Testis (tissue), 3 donors: ENCODE measurements around the gene ZNF335. TPM values are rescaled to one million over a fixed set of nuclear protein-coding genes. Genes with fewer than 3 reads are reported as not detected.
"Not testable (repeated sequence)": the region's sequence is repeated elsewhere in the genome, so short reads cannot be mapped to it uniquely, and the experiment has no call there.

Experiments
- DNase-seq: peaks from one replicate; pipeline ENCODE4 v3.0.0-alpha.2; 2019
- H3K27ac ChIP-seq, 2 donors: fragments of 200-600 bp; sonication (generic); one replicate each; pipeline ENCODE4 v1.5.1; 2019
- H3K27me3 ChIP-seq: fragments of 200-600 bp; sonication (generic); one replicate; pipeline ENCODE4 v1.5.1; 2019
- H3K36me3 ChIP-seq: fragments of 200-600 bp; sonication (generic); one replicate; pipeline ENCODE4 v1.5.1; 2017; ENCODE audit warnings: low read depth; ENCODE audit errors: missing control alignments
- H3K4me1 ChIP-seq: fragments of 200-600 bp; sonication (generic); one replicate; pipeline ENCODE4 v1.5.1; 2019
- H3K4me3 ChIP-seq, 2 donors: fragments of 200-600 bp; sonication (generic); one replicate each; pipeline ENCODE4 v1.5.1; 2017 to 2019
- H3K9me3 ChIP-seq: fragments of 200-600 bp; sonication (generic); one replicate; pipeline ENCODE4 v1.5.1; 2017
- CTCF ChIP-seq, 3 experiments: fragments of 450-650 bp in 2 of 3; fragments of 200-600 bp in 1 of 3; sonication (generic) in 1 of 3; IDR thresholded peaks; one replicate each; pipeline ENCODE4 v1.5.1; 2016 to 2019; ENCODE audit warnings: antibody characterized with exemption in 3 of 3, mild to moderate bottlenecking in 2 of 3, moderate library complexity in 1 of 3
- POLR2A ChIP-seq: fragments of 450-650 bp; IDR thresholded peaks from one replicate; pipeline ENCODE4 v1.6.1; 2017; ENCODE audit warnings: antibody characterized with exemption, mild to moderate bottlenecking, moderate library complexity
- WGBS, 2 donors: methylation state at CpG; one replicate each; pipeline ENCODE4 v1.1.5; 2018; 5-methylcytosine and 5-hydroxymethylcytosine counted together
- intact Hi-C: fragments of 100-400 bp; cut with DNase I; formaldehyde crosslinking; loops from one replicate; pipeline ENCODE4 v1.15.1; 2023; ENCODE audit warnings: low total_unique reads
- polyA plus RNA-seq: library from polyadenylated mRNA; stranded (reverse); fragments of 350-450 nt; fragmentation: Illumina TruSeq; extraction: RNeasy Lipid Tissue Mini Kit (QIAGEN cat#74804); gene quantifications from one replicate; pipeline ENCODE4 v1.2.3, GENCODE V29; 2014; ENCODE audit warnings: low read depth, low replicate concordance; ENCODE audit not compliant: insufficient read depth
- total RNA-seq, 2 donors: library from RNA; depleted of rRNA; stranded (reverse); fragments of >200 nt; gene quantifications; one replicate each; pipeline ENCODE4 v1.2.3, GENCODE V29; 2016

ZNF335 gene
- total and polyA plus RNA-seq, 3 donors from 2014 or later = 25.3 to 53.5 (median 50.5) TPM

DNA sequence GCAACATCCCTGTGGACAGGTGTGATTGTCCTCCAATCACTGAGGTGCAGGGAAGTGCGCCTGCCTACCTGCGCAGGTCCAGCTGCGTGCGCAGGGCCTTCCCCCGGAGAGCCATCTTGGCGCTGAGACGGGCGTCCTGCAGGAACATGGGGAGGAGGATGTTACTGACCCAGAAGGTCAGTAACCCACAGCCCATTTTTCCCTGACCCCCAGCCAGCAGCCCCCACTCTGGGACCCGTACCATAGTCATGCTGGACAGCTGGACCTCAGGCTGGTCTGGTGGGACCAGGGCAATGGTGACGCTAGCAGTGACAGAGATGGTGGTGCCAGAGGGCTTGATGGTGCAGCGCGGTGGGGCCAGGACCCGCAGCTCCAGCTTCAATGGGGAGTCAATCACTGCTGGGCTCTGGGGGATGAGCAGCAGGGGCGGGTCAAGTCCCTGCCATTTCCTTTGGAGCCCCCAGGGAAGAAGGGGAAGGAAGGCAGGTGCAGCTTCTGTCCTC, 69.8 kb downstream of the ZNF335 start:
- WGBS, 2 donors = 86 to 92% methylated on average over 1 to 14 of the region's 14 CpGs
- TF ChIP-seq CTCF (IDR thresholded peaks at IDR 0.05) = no peak
- TF ChIP-seq POLR2A = no peak
- no peaks in the 10 kb centered on the region for H3K27me3 ChIP-seq
- H3K27ac ChIP-seq = no peak overlapping the region
- no peaks in the 10 kb centered on the region for H3K4me1 ChIP-seq
- DNase-seq = no peak
- no peaks in the 10 kb centered on the region for H3K36me3 ChIP-seq
- intact Hi-C loops = no loop called here
- H3K4me3 ChIP-seq = no peak overlapping the region
- no peaks in the 10 kb centered on the region for H3K9me3 ChIP-seq

- H3K27ac ChIP-seq, H3K4me3 ChIP-seq, DNase-seq, H3K36me3 ChIP-seq, intact Hi-C loops, H3K27me3 ChIP-seq, H3K4me1 ChIP-seq, H3K9me3 ChIP-seq: not testable (repeated sequence)
- WGBS, 2 donors = 83 to 86% methylated on average over 6 of the region's 6 CpGs
Measured at GRCh38 chr20:45901332-45901731, 70.7 kb downstream of the ZNF335 start.

GRCh38 chr20:45899046-45899835, 72.8 kb downstream of the ZNF335 start:
- no peak for DNase-seq
- TF ChIP-seq CTCF (IDR thresholded peaks at IDR 0.05) (no peak), POLR2A (no peak)
- no peak overlapping the region for H3K4me3 ChIP-seq
- H3K9me3 ChIP-seq = no peaks in the 10 kb centered on the region
- 86 to 88% methylated on average over 10 to 13 of the region's 13 CpGs for WGBS, 2 donors
- no peaks in the 10 kb centered on the region for H3K36me3 ChIP-seq
- no peak overlapping the region for H3K27ac ChIP-seq
- intact Hi-C loops = loop anchor here (10.0 kb wide), 1 partner anchor 56 kb away; no protein-coding TSS in a partner anchor
- no peaks in the 10 kb centered on the region for H3K4me1 ChIP-seq
- H3K27me3 ChIP-seq = no peaks in the 10 kb centered on the region

Other genes starting within 250 kb of the ZNF335 start
- not detected for gene SPINT4, start 249.9 kb downstream of the ZNF335 start, total RNA-seq
- not detected for gene SPINT4, start 249.9 kb downstream of the ZNF335 start, polyA plus RNA-seq
- gene WFDC3, start 180.3 kb downstream of the ZNF335 start, total RNA-seq = 10 to 100 TPM; 37.5 to 56.2 TPM
- gene WFDC3, start 180.3 kb downstream of the ZNF335 start, polyA plus RNA-seq = 99.2 TPM
- 10 to 100 TPM; 38.6 to 49.9 TPM for gene DNTTIP1, start 180.2 kb downstream of the ZNF335 start, total RNA-seq
- gene DNTTIP1, start 180.2 kb downstream of the ZNF335 start, polyA plus RNA-seq = 67.2 TPM
- gene UBE2C, start 159.6 kb downstream of the ZNF335 start, total RNA-seq = 10 to 100 TPM; 21.4 to 22.0 TPM
- gene UBE2C, start 159.6 kb downstream of the ZNF335 start, polyA plus RNA-seq = 36.7 TPM
- 1 to 10 TPM; 4.6 to 6.5 TPM for gene TNNC2, start 144.9 kb downstream of the ZNF335 start, total RNA-seq
- 12.1 TPM for gene TNNC2, start 144.9 kb downstream of the ZNF335 start, polyA plus RNA-seq
- gene SNX21, start 138.4 kb downstream of the ZNF335 start, total RNA-seq = 10 to 100 TPM; 77.9 to 82.4 TPM
- 23.9 TPM for gene SNX21, start 138.4 kb downstream of the ZNF335 start, polyA plus RNA-seq
- 10 to 100 TPM; 71.2 to 79.6 TPM for gene ACOT8, start 114.8 kb downstream of the ZNF335 start, total RNA-seq
- gene ACOT8, start 114.8 kb downstream of the ZNF335 start, polyA plus RNA-seq = 44.4 TPM
- 10 to 100 TPM in 1 of 2 donors, 1 to 10 TPM in 1; 9.3 to 12.8 TPM for gene ZSWIM3, start 114.6 kb downstream of the ZNF335 start, total RNA-seq
- gene ZSWIM3, start 114.6 kb downstream of the ZNF335 start, polyA plus RNA-seq = 8.0 TPM
- gene ZSWIM1, start 91.0 kb downstream of the ZNF335 start, total RNA-seq = 10 to 100 TPM; 24.0 to 24.5 TPM
- 11.4 TPM for gene ZSWIM1, start 91.0 kb downstream of the ZNF335 start, polyA plus RNA-seq
- 10 to 100 TPM; 14.9 to 26.0 TPM for gene SPATA25, start 84.6 kb downstream of the ZNF335 start, total RNA-seq
- gene SPATA25, start 84.6 kb downstream of the ZNF335 start, polyA plus RNA-seq = 59.4 TPM
- 1 to 10 TPM; 7.0 to 9.1 TPM for gene NEURL2, start 81.0 kb downstream of the ZNF335 start, total RNA-seq
- gene NEURL2, start 81.0 kb downstream of the ZNF335 start, polyA plus RNA-seq = 1.9 TPM
- 100 to 1,000 TPM; 112 to 223 TPM for gene CTSA, start 80.9 kb downstream of the ZNF335 start, total RNA-seq
- 103 TPM for gene CTSA, start 80.9 kb downstream of the ZNF335 start, polyA plus RNA-seq
- 10 to 100 TPM; 53.3 to 80.0 TPM for gene PLTP, start 60.0 kb downstream of the ZNF335 start, total RNA-seq
- gene PLTP, start 60.0 kb downstream of the ZNF335 start, polyA plus RNA-seq = 105 TPM
- gene PCIF1, start 37.5 kb downstream of the ZNF335 start, total RNA-seq = 10 to 100 TPM; 39.4 to 48.7 TPM
- gene PCIF1, start 37.5 kb downstream of the ZNF335 start, polyA plus RNA-seq = 39.3 TPM
- gene MMP9, start 36.7 kb upstream of the ZNF335 start, total RNA-seq = under 1 TPM; 0.39 to 0.56 TPM
- 10.0 TPM for gene MMP9, start 36.7 kb upstream of the ZNF335 start, polyA plus RNA-seq
- gene SLC12A5, start 57.0 kb upstream of the ZNF335 start, total RNA-seq = 1 to 10 TPM; 5.5 to 9.2 TPM
- 15.5 TPM for gene SLC12A5, start 57.0 kb upstream of the ZNF335 start, polyA plus RNA-seq
- gene NCOA5, start 117.8 kb upstream of the ZNF335 start, total RNA-seq = 10 to 100 TPM; 55.6 to 66.2 TPM
- gene NCOA5, start 117.8 kb upstream of the ZNF335 start, polyA plus RNA-seq = 64.0 TPM
- 1 to 10 TPM; 5.0 to 5.3 TPM for gene CD40, start 146.1 kb upstream of the ZNF335 start, total RNA-seq
- 8.8 TPM for gene CD40, start 146.1 kb upstream of the ZNF335 start, polyA plus RNA-seq